K562 (cell line): Measurements from ENCODE around the gene VPS45. TPM values are rescaled to one million over a fixed set of nuclear protein-coding genes. Genes with fewer than 3 reads are reported as not detected.
A peak's percentile ranks its signal among the peaks of the same experiment; 100 is the strongest.

ENCODE experiments used
- FOXK2 ChIP-seq, 2 experiments: fragments of 450-650 bp; IDR thresholded peaks in 1 of 2; conservative IDR thresholded peaks in 1 of 2; 2 replicates each; pipeline ENCODE4 v1.6.1; 2016; ENCODE audit warnings: low read depth in 2 of 2, mild to moderate bottlenecking in 1 of 2
- GATAD2A ChIP-seq: fragments of 450-650 bp; IDR thresholded peaks from 2 replicates; pipeline ENCODE4 v1.6.1; 2017
- HMGN3 ChIP-seq: IDR thresholded peaks from 2 replicates; pipeline ENCODE4 v1.6.1; 2011; ENCODE audit warnings: borderline replicate concordance, low read depth, mild to moderate bottlenecking, mixed read lengths, low read length; ENCODE audit not compliant: insufficient read length; ENCODE audit errors: extremely low read depth
- MAZ ChIP-seq, 2 experiments: fragments of 450-650 bp in 1 of 2; sonication (generic) in 1 of 2; formaldehyde crosslinking; IDR thresholded peaks in 1 of 2; conservative IDR thresholded peaks in 1 of 2; 2 replicates each; pipeline versions ENCODE4 v1.4.0 to v1.5.0; 2020; ENCODE audit warnings: mild to moderate bottlenecking in 1 of 2, missing genetic modification reagents in 1 of 2
- MEF2D ChIP-seq: conservative IDR thresholded peaks from 2 replicates; pipeline ENCODE4 v1.6.1; 2016; ENCODE audit warnings: low read depth, missing genetic modification characterization, missing compliant biosample characterization
- MTA3 ChIP-seq: fragments of 450-650 bp; formaldehyde crosslinking; IDR thresholded peaks from 2 replicates; pipeline ENCODE4 v1.6.1; 2017; ENCODE audit warnings: mild to moderate bottlenecking, borderline replicate concordance
- NFRKB ChIP-seq: fragments of 450-650 bp; IDR thresholded peaks from 2 replicates; pipeline ENCODE4 v1.6.1; 2016; ENCODE audit warnings: low read depth
- NR4A1 ChIP-seq, 2 experiments: fragments of 250-450 bp in 1 of 2; fragments of 450-650 bp in 1 of 2; sonication (Bioruptor Pico) in 1 of 2; IDR thresholded peaks; 2 replicates each; pipeline versions ENCODE4 v1.4.0 to v1.6.1; 2016 to 2020; ENCODE audit warnings: mild to moderate bottlenecking in 2 of 2, missing compliant biosample characterization in 1 of 2, missing genetic modification characterization in 1 of 2, moderate library complexity in 1 of 2
- PHF21A ChIP-seq: fragments of 450-650 bp; IDR thresholded peaks from 2 replicates; pipeline ENCODE4 v1.6.1; 2017; ENCODE audit warnings: low read depth, borderline replicate concordance
- RBFOX2 ChIP-seq: fragments of 200-400 bp; formaldehyde crosslinking; IDR thresholded peaks from 2 replicates; pipeline ENCODE4 v1.6.1; 2017; ENCODE audit warnings: low read depth, mild to moderate bottlenecking, low read length, moderate library complexity
- SAP30 ChIP-seq: fragments of 200-600 bp; sonication (generic); IDR thresholded peaks from 2 replicates; pipeline ENCODE4 v1.6.1; 2012; ENCODE audit warnings: borderline replicate concordance, low read depth, mild to moderate bottlenecking, moderate library complexity, low read length, control low read depth, inconsistent platforms; ENCODE audit not compliant: insufficient read depth, poor library complexity, severe bottlenecking
- XRCC3 ChIP-seq: fragments of 450-650 bp; IDR thresholded peaks from 2 replicates; pipeline ENCODE4 v1.6.1; 2017; ENCODE audit warnings: mild to moderate bottlenecking, moderate library complexity
- ZNF124 ChIP-seq: sonication (generic); formaldehyde crosslinking; IDR thresholded peaks from 2 replicates; pipeline ENCODE4 v1.8.1; 2022; ENCODE audit warnings: missing genetic modification reagents
- ZNF584 ChIP-seq: fragments of 200-800 bp; sonication (Bioruptor generic); IDR thresholded peaks from 2 replicates; pipeline ENCODE4 v1.6.1; 2016; ENCODE audit warnings: low read depth, mild to moderate bottlenecking, missing genetic modification characterization, missing compliant biosample characterization
- ZNF778 ChIP-seq: fragments of 450-650 bp; formaldehyde crosslinking; IDR thresholded peaks from 2 replicates; pipeline ENCODE4 v1.4.0; 2020; ENCODE audit warnings: mild to moderate bottlenecking, moderate library complexity
- polyA plus RNA-seq, 8 experiments: library from polyadenylated mRNA; depleted of rRNA in 4 of 8; stranded (reverse) in 5 of 8; unstranded in 3 of 8; fragments of >200 nt; fragmentation: Nextera tagmentation in 2 of 8; fragmentation: Illumina TruSeq in 1 of 8; extraction: Ambion mirVana in 2 of 8; extraction: Trizol in 1 of 8; gene quantifications; 2 replicates each; pipeline versions ENCODE4 v1.2.1 to v1.2.3, GENCODE V29; 2011 to 2014; ENCODE audit warnings: inconsistent platforms in 1 of 8, missing spikeins in 1 of 8
- total RNA-seq, 7 experiments: library from RNA; depleted of rRNA in 6 of 7; stranded (reverse); fragments of >200 nt in 6 of 7; fragmentation: Illumina TruSeq in 2 of 7; extraction: Trizol in 2 of 7; gene quantifications; 2 replicates each; pipeline versions ENCODE4 v1.2.1 to v1.2.3, GENCODE V29; 2011 to 2021; ENCODE audit warnings: low replicate concordance in 1 of 7
- TF ChIP-seq, protein P1 (sequence below): fragments of 450-650 bp; IDR thresholded peaks from 2 replicates; pipeline ENCODE4 v1.6.1; 2018; ENCODE audit not compliant: partially characterized antibody
- TF ChIP-seq, protein P2 (sequence below): fragments of 250-450 bp; sonication (Bioruptor Pico); IDR thresholded peaks from 2 replicates; pipeline ENCODE4 v1.4.0; 2020

The VPS45 gene
- total and polyA plus RNA-seq, 9 of the 15 experiments (the other 6 are each of a cell fraction or from before 2014, with no cell fraction given) = 17.9 to 48.2 (median 34.4) TPM

DNA sequence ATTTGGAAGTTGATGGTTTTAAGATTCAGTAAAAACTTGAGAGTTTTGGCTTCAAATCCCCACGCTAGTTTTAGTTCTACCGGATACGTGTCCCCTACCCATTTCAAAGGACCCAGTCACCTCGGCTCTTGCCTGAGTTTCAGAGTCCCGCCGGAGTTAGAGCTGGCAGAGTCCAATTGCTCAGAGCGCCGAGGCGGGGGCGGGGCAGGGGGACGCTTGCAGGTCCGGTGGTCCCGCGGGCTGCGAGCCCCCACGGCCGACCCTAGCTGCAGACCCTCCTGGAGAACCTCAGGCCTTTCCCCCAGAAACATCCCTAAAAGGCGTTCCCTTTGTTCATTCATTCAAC is 765 bp upstream of the VPS45 start (continued):
- no peak for TF ChIP-seq ZNF584
- TF ChIP-seq FOXK2 (conservative IDR thresholded peaks at IDR 0.05 in 1 of 2, IDR thresholded peaks at IDR 0.05 in 1 of 2; ENCODE audit: low read depth in 2 of 2) = peak in 1 of 2 experiments; percentile 86; a peak in 2 of 4 replicates
- peak; percentile 40; the same call in 1 of the 2 replicates for TF ChIP-seq MTA3
- TF ChIP-seq ZNF124 (CRISPR knock-in tag) = no peak
- TF ChIP-seq MEF2D (tag) = no peak
- TF ChIP-seq MAZ (CRISPR knock-in tag; conservative IDR thresholded peaks at IDR 0.05 in 1 of 2, IDR thresholded peaks at IDR 0.05 in 1 of 2) = peak; percentile 13 to 20; a peak in 1 of 4 replicates
- no peak for TF ChIP-seq XRCC3
- no peak for TF ChIP-seq NR4A1 (CRISPR knock-in tag; IDR thresholded peaks at IDR 0.05)
- 0 out of 2 replicates have a peak, but pooled peaks have one; percentile 30 for TF ChIP-seq NR4A1 (tag; IDR thresholded peaks at IDR 0.05)
- 0 out of 2 replicates have a peak, but pooled peaks have one; percentile 5 for TF ChIP-seq PHF21A
- 0 out of 2 replicates have a peak, but pooled peaks have one; percentile 21 for TF ChIP-seq GATAD2A
- TF ChIP-seq NFRKB = no peak
- TF ChIP-seq HMGN3 = peak; percentile 38
- peak; percentile 73 for TF ChIP-seq SAP30
- TF ChIP-seq ZNF778 (CRISPR knock-in tag) = no peak
- TF ChIP-seq, protein P1, sequence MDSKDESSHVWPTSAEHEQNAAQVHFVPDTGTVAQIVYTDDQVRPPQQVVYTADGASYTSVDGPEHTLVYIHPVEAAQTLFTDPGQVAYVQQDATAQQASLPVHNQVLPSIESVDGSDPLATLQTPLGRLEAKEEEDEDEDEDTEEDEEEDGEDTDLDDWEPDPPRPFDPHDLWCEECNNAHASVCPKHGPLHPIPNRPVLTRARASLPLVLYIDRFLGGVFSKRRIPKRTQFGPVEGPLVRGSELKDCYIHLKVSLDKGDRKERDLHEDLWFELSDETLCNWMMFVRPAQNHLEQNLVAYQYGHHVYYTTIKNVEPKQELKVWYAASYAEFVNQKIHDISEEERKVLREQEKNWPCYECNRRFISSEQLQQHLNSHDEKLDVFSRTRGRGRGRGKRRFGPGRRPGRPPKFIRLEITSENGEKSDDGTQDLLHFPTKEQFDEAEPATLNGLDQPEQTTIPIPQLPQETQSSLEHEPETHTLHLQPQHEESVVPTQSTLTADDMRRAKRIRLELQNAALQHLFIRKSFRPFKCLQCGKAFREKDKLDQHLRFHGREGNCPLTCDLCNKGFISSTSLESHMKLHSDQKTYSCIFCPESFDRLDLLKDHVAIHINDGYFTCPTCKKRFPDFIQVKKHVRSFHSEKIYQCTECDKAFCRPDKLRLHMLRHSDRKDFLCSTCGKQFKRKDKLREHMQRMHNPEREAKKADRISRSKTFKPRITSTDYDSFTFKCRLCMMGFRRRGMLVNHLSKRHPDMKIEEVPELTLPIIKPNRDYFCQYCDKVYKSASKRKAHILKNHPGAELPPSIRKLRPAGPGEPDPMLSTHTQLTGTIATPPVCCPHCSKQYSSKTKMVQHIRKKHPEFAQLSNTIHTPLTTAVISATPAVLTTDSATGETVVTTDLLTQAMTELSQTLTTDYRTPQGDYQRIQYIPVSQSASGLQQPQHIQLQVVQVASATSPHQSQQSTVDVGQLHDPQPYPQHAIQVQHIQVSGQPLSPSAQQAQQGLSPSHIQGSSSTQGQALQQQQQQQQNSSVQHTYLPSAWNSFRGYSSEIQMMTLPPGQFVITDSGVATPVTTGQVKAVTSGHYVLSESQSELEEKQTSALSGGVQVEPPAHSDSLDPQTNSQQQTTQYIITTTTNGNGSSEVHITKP = peak; percentile 98
- TF ChIP-seq RBFOX2 = peak; percentile 75
- TF ChIP-seq, protein P2, sequence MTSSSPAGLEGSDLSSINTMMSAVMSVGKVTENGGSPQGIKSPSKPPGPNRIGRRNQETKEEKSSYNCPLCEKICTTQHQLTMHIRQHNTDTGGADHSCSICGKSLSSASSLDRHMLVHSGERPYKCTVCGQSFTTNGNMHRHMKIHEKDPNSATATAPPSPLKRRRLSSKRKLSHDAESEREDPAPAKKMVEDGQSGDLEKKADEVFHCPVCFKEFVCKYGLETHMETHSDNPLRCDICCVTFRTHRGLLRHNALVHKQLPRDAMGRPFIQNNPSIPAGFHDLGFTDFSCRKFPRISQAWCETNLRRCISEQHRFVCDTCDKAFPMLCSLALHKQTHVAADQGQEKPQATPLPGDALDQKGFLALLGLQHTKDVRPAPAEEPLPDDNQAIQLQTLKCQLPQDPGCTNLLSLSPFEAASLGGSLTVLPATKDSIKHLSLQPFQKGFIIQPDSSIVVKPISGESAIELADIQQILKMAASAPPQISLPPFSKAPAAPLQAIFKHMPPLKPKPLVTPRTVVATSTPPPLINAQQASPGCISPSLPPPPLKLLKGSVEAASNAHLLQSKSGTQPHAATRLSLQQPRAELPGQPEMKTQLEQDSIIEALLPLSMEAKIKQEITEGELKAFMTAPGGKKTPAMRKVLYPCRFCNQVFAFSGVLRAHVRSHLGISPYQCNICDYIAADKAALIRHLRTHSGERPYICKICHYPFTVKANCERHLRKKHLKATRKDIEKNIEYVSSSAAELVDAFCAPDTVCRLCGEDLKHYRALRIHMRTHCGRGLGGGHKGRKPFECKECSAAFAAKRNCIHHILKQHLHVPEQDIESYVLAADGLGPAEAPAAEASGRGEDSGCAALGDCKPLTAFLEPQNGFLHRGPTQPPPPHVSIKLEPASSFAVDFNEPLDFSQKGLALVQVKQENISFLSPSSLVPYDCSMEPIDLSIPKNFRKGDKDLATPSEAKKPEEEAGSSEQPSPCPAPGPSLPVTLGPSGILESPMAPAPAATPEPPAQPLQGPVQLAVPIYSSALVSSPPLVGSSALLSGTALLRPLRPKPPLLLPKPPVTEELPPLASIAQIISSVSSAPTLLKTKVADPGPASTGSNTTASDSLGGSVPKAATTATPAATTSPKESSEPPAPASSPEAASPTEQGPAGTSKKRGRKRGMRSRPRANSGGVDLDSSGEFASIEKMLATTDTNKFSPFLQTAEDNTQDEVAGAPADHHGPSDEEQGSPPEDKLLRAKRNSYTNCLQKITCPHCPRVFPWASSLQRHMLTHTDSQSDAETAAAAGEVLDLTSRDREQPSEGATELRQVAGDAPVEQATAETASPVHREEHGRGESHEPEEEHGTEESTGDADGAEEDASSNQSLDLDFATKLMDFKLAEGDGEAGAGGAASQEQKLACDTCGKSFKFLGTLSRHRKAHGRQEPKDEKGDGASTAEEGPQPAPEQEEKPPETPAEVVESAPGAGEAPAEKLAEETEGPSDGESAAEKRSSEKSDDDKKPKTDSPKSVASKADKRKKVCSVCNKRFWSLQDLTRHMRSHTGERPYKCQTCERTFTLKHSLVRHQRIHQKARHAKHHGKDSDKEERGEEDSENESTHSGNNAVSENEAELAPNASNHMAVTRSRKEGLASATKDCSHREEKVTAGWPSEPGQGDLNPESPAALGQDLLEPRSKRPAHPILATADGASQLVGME (CRISPR knock-in tag) = no peak
